Measurements from ENCODE around the gene RUNX2.

- TF ChIP-seq POLR2A (IDR thresholded peaks at IDR 0.05) (no peak), CTCF (IDR thresholded peaks at IDR 0.05) (no peak)
Observed at GRCh38 chr6:45619211-45619760, 291.2 kb downstream of the RUNX2 start.

Measured in Peyer's patch (tissue), 4 donors.